Chondrocyte (in vitro differentiated cells): ENCODE measurements around the gene MYO16. TPM values are rescaled to one million over a fixed set of nuclear protein-coding genes. Genes with fewer than 3 reads are reported as not detected.

Experiments used
- DNase-seq: peaks from one replicate; pipeline ENCODE4 v3.0.0; 2021; ENCODE audit warnings: mixed read lengths, low spot score
- H3K27ac Mint-ChIP-seq: one replicate; pipeline ENCODE4 v1.8.0; 2021; ENCODE audit warnings: mild to moderate bottlenecking, moderate library complexity, mixed read lengths; ENCODE audit not compliant: unreplicated experiment
- H3K27me3 Mint-ChIP-seq: 2 replicates; pipeline ENCODE4 v1.8.0; 2021; ENCODE audit warnings: low read depth, mixed read lengths
- H3K36me3 Mint-ChIP-seq: 2 replicates; pipeline ENCODE4 v1.8.0; 2021; ENCODE audit warnings: low read depth, mixed read lengths
- H3K4me1 Mint-ChIP-seq: 2 replicates; pipeline ENCODE4 v1.8.0; 2021; ENCODE audit warnings: low read depth, mild to moderate bottlenecking, mixed read lengths
- H3K4me3 Mint-ChIP-seq: one replicate; pipeline ENCODE4 v1.8.0; 2021; ENCODE audit warnings: mild to moderate bottlenecking, moderate library complexity, mixed read lengths; ENCODE audit not compliant: unreplicated experiment
- H3K9me3 Mint-ChIP-seq: 2 replicates; pipeline ENCODE4 v1.8.0; 2021; ENCODE audit warnings: low read depth, mixed read lengths
- CTCF ChIP-seq: fragments of 200-600 bp; sonication (generic); IDR thresholded peaks from 2 replicates; pipeline ENCODE4 v1.5.0; 2021; ENCODE audit warnings: antibody characterized with exemption, mild to moderate bottlenecking, moderate library complexity
- total RNA-seq: library from RNA; stranded (reverse); gene quantifications from 3 replicates; pipeline ENCODE4 v1.2.1, GENCODE V29; 2021

The MYO16 gene
- total RNA-seq, 1 donor from 2014 or later: 0.12 TPM

GRCh38 chr13:108933061-108933460, 303.6 kb downstream of the MYO16 start:
- H3K27ac Mint-ChIP-seq: no peak overlapping the region
- H3K36me3 Mint-ChIP-seq: no peaks in the 10 kb centered on the region
- no peak for TF ChIP-seq CTCF
- no peak overlapping the region for H3K4me3 Mint-ChIP-seq
- H3K27me3 Mint-ChIP-seq: peaks cover 2% of the 10 kb centered on the region
- peaks cover 4% of the 10 kb centered on the region for H3K9me3 Mint-ChIP-seq
- DNase-seq: no peak
- H3K4me1 Mint-ChIP-seq: no peaks in the 10 kb centered on the region

- TF ChIP-seq CTCF: no peak
Measured at GRCh38 chr13:108938155-108938554, 308.7 kb downstream of the MYO16 start.

GRCh38 chr13:108940121-108940520, 310.7 kb downstream of the MYO16 start:
- Mint-ChIP-seq H3K27ac (no peak overlapping the region), H3K27me3 (peaks cover 2% of the 10 kb centered on the region), H3K36me3 (no peaks in the 10 kb centered on the region), H3K9me3 (peaks cover 4% of the 10 kb centered on the region), H3K4me3 (no peak overlapping the region), H3K4me1 (no peaks in the 10 kb centered on the region)
- DNase-seq: no peak
- TF ChIP-seq CTCF: no peak

More at GRCh38 chr13:108938155-108938554, 308.7 kb downstream of the MYO16 start:
- no peak overlapping the region for H3K4me3 Mint-ChIP-seq
- H3K36me3 Mint-ChIP-seq: no peaks in the 10 kb centered on the region
- no peaks in the 10 kb centered on the region for H3K4me1 Mint-ChIP-seq
- H3K27ac Mint-ChIP-seq: no peak overlapping the region
- no peak for DNase-seq
- peaks cover 4% of the 10 kb centered on the region for H3K9me3 Mint-ChIP-seq
- H3K27me3 Mint-ChIP-seq: peaks cover 2% of the 10 kb centered on the region

DNA sequence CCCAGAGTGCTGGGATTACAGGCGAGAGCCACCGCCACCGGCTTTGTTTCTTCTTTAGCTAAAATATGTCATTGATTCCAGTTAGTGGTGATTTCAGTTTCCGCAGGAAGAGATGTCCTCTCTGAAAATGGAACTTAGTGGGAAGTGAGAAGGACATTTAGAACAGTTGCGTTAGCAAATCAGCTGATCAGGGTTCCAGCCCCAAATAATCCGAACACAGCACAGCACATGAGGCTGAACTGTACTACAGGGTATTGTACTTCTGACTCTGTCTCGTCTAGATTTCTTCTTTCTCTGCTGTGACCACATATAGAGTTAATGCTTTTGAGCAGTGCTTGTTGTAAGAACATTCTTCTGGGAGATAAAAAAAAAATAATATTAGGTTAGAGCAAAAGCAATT, 314.4 kb downstream of the MYO16 start:
- Mint-ChIP-seq H3K9me3 (no peaks in the 10 kb centered on the region), H3K4me1 (peaks cover 16% of the 10 kb centered on the region), H3K27me3 (no peaks in the 10 kb centered on the region), H3K27ac (no peak overlapping the region), H3K4me3 (no peak overlapping the region), H3K36me3 (no peaks in the 10 kb centered on the region)
- no peak for TF ChIP-seq CTCF
- DNase-seq: no peak

DNA sequence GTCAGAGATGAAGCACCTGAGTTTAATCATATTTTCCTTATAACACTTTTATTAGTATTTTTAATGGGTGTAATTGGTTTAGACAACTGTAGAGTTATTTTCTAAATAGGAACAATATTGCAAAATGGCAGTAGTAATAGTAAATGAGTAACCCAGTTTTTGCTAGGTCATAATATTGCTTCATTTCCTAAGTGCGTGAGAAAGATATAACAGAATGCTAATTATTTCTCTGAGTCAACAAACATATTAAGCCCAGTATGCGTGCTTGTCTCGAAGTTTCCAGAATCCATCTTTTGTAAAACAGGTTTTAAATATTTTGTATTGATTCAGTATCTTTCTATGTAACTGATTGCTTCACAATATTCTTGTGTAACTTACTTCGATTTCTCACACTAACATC, 315.3 kb downstream of the MYO16 start:
- Mint-ChIP-seq H3K27me3 (no peaks in the 10 kb centered on the region), H3K4me3 (no peak overlapping the region), H3K27ac (no peak overlapping the region), H3K4me1 (peaks cover 17% of the 10 kb centered on the region), H3K36me3 (no peaks in the 10 kb centered on the region), H3K9me3 (no peaks in the 10 kb centered on the region)
- DNase-seq: no peak
- no peak for TF ChIP-seq CTCF
